Fibroblast of skin of scalp (primary cell): Measurements from ENCODE around the gene BST2.
A peak's percentile ranks its signal among the peaks of the same experiment; 100 is the strongest.
"Not testable (repeated sequence)": the region's sequence is repeated elsewhere in the genome, so short reads cannot be mapped to it uniquely, and the experiment has no call there.

ENCODE experiments used
- DNase-seq: peaks from one replicate; pipeline ENCODE4 v3.0.0-alpha.2; 2013

The BST2 gene

DNA sequence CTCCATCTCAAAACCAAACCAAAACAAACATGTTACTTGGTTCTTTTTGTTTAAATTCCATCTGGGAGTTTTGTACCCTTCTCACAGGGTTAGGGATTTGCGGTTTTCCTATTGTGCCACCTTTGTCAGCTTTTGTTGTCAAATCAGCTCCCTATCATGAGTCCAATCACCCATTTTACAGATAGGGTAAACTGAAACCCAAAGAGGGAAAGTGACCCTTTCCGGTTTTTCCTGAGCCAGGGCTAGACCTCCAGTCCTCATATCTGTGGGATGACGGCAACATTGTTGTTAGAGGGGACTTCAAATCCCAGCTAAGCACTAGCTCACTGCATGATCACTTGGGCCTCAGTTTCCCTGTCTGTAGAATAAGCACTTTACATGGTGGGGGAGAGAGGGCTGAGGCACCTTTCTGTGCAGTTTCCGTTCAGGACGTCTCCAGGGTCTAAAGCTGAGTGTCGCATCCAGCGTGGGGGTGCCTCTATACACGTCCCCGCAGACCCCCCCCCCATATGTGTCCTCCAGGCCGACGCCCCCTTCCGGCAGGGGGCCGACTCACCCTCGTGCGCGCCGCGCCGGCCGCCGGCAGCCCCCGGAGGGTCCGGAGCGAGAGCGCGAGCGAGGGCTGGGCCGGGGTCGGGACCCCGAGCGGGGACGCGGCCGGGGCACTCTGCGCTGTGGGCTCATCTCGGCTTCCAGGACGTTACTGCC, 15.3 kb downstream of the BST2 start:
- DNase-seq, result peak; percentile 9

- DNase-seq, result no peak
These were observed 16.1 kb downstream of the BST2 start for GRCh38 chr19:17389288-17389687.

DNA sequence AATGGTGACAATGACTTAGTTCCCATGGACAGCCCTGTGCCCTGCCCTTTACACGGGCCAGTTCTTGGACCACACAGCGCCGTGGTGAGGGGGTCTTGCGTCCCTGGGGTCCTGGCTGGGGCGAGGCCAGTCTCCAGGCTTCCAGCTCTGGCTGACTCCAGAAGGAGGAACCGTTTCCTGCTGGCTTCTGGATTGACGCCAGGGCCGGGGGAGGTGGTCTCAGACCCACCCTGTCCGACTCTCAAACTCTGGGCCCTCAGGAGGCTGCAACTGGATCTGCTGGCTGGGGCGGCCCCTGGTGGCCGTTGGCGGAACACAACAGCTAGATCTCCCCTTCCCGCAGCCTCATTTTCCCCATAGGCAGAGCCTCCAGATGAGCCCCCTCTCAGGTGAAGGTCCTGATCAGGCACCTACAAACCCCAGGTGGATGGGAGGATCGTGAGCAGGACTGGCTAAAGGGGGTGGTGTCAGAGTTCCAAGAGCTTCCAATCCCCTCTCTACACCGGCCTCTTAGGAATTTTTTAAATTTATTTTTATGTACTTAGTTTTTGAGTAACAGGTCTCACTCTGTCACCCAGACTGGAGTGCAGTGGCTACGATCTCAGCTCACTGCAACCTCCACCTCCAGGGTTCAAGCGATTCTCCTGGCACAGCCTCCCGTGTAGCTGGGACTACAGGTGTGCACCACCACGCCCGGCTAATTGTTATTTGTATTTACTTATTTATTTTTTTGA, 19.4 kb downstream of the BST2 start:
- DNase-seq, result peak; percentile 65

DNA sequence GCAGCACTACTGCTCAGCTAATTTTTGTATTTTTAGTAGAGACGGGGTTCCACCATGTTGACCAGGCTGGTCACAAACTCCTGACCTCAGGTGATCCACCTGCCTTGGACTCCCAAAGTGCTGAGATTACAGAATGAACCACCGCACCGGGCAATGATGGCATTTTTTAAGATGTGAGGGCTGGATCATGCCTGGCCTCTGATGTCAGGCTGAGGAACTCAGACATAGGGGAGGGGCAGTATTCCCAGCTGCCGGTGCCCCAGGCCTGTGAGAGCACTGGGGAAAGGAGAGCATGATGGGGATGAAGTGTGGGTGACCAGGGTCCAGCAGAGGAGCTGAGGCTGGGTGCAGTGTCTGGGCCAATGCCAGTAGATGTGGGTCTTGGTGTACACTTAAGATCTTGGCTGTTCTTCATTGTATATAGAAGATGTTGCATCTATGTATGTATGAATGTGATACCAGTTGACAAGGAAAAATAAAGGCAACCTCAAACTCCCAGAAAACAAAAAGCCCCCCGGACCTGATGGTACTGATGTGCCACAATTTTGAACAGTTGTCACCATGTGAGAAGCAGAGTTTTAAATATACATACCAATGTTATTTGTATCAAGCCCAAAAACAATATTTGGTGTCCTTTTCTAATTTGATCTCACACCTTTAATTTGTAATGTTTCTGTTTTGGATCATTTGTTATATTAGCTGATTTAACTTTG, 24.8 kb downstream of the BST2 start:
- DNase-seq, result no peak

DNA sequence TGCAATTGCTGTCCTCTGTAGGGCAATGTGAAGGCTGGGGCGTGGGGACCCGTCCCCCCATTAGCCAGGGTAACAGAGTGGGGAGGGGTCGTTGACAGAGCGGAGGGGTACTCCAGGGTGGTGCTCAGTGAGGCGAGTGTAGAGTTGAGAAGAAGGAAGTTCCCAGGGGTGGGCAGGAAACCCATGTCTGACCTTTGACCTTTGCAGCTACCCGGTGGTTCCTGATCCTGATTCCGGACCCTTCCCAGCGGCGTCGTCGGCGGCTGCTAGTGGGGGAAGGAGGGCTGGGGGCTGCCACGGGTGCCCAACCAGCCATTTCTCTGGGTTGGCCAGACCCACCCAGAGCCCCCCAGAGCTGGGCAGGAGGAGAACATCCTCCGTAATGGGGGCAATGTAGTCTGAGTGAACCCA, 26.2 kb downstream of the BST2 start:
- no peak for DNase-seq

DNA sequence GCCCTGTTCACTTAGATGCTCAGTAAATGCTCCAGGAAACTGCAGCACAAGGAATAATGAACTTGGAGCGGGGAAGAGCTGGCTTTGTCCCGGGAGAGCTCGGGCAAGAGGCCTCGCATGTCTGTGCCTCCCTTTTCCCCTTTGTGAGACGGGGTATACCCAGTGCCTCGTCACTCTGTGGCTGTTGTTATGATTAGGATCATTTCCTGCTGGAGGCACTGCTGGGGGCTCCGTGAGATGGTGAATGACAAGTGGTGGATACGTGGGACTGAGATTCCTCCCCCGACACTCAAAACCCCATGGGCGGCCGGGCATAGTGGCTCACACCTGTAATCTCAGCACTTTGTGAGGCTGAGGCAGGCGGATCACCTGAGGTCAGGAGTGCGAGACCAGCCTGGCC, 27.2 kb downstream of the BST2 start:
- DNase-seq, result no peak

DNA sequence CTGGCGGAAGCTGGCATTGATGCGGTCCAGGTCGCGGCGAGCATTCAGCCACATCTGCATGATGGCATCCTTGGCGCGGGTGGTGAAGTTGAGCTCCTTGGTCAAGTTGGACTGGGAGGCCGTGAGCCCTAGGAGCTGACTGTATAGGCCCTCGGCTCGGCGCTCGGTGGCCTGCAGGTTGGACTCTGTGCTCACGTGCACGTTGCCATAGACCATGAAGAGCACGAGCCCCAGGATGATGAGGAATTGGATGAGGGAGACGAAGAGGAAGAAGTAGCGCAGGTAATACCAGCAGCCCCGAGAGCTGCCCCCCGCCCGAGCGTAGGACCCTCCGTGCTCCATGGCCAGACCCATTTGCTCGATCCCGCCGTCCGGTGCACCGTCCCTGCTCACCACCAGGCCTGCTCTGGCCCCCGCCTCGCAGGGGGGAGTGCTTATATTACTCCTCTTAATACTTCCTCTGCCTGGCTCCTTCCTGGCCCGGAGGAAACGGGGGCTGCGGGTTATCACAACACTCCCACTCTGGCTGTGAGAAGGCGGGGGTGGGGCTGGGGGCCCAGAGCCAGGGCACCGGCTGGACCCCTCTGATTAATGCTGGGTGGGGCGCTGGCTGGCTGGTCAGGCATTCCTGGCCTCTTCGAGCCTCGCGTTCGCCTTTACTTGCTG, 28.4 kb downstream of the BST2 start, which contains the start of gene PLVAP:
Gene PLVAP (minus strand): TSS at position 408 of the 666 bp plus-strand sequence. CDS start 54 bp downstream, at position 354.
- no peak for DNase-seq

- DNase-seq, result peak; percentile 27
These were observed 35.3 kb downstream of the BST2 start for GRCh38 chr19:17370026-17370587.

- DNase-seq, result no peak
These were observed 40.1 kb downstream of the BST2 start for GRCh38 chr19:17365361-17365760.

GRCh38 chr19:17363852-17364605, 41.4 kb downstream of the BST2 start:
- not testable (repeated sequence) for DNase-seq

GRCh38 chr19:17359905-17360800, 45.3 kb downstream of the BST2 start:
- no peak for DNase-seq

GRCh38 chr19:17358395-17358794, 47.0 kb downstream of the BST2 start:
- DNase-seq, result peak; percentile 55

DNA sequence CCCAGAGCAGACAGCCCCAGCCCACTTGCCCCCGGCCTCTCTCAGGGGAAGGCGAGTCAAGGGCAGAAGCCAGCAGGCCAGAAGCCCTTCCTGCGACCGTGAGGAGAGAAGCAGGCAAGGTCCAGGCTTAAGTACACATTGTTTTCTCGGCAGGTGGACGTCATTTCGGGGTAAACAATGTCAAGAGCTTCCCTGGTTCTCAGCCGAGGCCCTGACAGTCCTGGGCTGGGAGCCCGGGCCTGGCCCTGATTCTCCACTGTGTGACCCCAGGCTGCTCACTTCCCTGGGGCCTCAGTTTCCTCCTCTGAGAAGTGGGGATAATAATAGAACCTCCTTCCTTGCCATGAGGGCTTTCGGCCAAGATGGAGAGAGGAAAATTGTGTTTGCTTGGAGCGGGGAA, 47.7 kb downstream of the BST2 start:
- no peak for DNase-seq

GRCh38 chr19:17357078-17357666, 48.3 kb downstream of the BST2 start:
- no peak for DNase-seq

DNA sequence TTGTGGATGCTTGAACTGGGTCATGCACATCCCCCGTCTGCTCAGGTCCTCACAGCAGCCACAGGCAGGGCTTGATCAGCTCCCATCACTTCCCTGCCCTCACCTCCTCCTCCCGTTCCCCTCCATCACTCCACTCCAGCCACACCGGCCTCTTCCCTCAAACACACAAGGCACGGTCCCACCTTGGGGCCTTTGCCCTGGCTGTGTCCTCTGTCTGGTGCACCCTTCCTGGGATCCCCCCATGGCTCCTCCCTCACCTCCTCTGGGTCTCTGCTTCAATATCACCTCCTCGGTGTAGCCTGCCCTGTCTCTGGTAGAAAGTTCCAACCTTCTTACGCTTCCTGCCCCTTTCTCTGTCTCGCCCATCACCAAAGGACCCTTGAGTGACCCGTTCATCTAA, 52.0 kb downstream of the BST2 start:
- DNase-seq, result no peak
